NOMO-1 (cell line): ENCODE measurements around the gene ABR.
"Not testable (repeated sequence)": the region's sequence is repeated elsewhere in the genome, so short reads cannot be mapped to it uniquely, and the experiment has no call there.

Source experiments
- DNase-seq, 2 experiments: peaks; one replicate each; lab custom pipeline; 2025; ENCODE audit not compliant: unreplicated experiment in 2 of 2; lab: John Stamatoyannopoulos, UW

The ABR gene

GRCh38 chr17:1000597-1001461 is 179.0 kb downstream of the ABR start:
- DNase-seq, result no peak

- no peak for DNase-seq
Observed at GRCh38 chr17:998111-998510, 181.7 kb downstream of the ABR start.

- DNase-seq, result peak; percentile 94 to 97
Observed at GRCh38 chr17:996554-997344, 183.0 kb downstream of the ABR start, which contains the start of gene TIMM22. TIMM22 (plus strand) TSS chr17:997129; CDS start chr17:997143, 14 bp downstream.

- not testable (repeated sequence) for DNase-seq
Observed at GRCh38 chr17:995324-995723, 184.5 kb downstream of the ABR start.

GRCh38 chr17:992933-993332 is 186.8 kb downstream of the ABR start:
- no peak for DNase-seq

GRCh38 chr17:988561-988960 is 191.2 kb downstream of the ABR start:
- no peak for DNase-seq

GRCh38 chr17:987931-988330 is 191.8 kb downstream of the ABR start:
- DNase-seq, result no peak

- DNase-seq, result no peak
Observed at GRCh38 chr17:986322-986929, 193.4 kb downstream of the ABR start.

GRCh38 chr17:983921-984320 is 195.9 kb downstream of the ABR start:
- DNase-seq, result no peak

- no peak for DNase-seq
Observed at GRCh38 chr17:981292-981658, 198.5 kb downstream of the ABR start.

- peak; percentile 80 to 86 for DNase-seq
Observed at GRCh38 chr17:980406-981291, 199.1 kb downstream of the ABR start.

GRCh38 chr17:979539-980405 is 200.0 kb downstream of the ABR start, which contains the start of gene NXN:
NXN (minus strand) TSS chr17:979776.
- DNase-seq, result peak; percentile 57 to 74

- no peak for DNase-seq
Observed at GRCh38 chr17:979212-979538, 200.6 kb downstream of the ABR start.

- DNase-seq, result no peak
Observed at GRCh38 chr17:978103-979093, 201.4 kb downstream of the ABR start.

GRCh38 chr17:977166-977565 is 202.6 kb downstream of the ABR start:
- DNase-seq, result no peak

GRCh38 chr17:976312-976711 is 203.5 kb downstream of the ABR start:
- no peak for DNase-seq

GRCh38 chr17:975371-975915 is 204.3 kb downstream of the ABR start:
- peak in 1 of 2 experiments; percentile 26 for DNase-seq

GRCh38 chr17:974778-975177 is 205.0 kb downstream of the ABR start:
- not testable (repeated sequence) for DNase-seq
